Trophoblast cell (in vitro differentiated cells and primary cell): ENCODE measurements around the gene WDR37.

Source experiments
- DNase-seq, 2 donors: peaks; one replicate each; pipeline ENCODE4 v3.0.0-alpha.2; 2016
- H2AFZ ChIP-seq: 2 replicates; pipeline ENCODE4 v1.6.1; 2013; ENCODE audit warnings: low read length, moderate library complexity, mild to moderate bottlenecking; ENCODE audit not compliant: insufficient read depth, poor library complexity
- H2AK5ac ChIP-seq: 2 replicates; pipeline ENCODE4 v1.6.1; 2013; ENCODE audit warnings: mild to moderate bottlenecking, low read length
- H2BK120ac ChIP-seq: 2 replicates; pipeline ENCODE4 v1.6.1; 2013; ENCODE audit warnings: low read length, mild to moderate bottlenecking, moderate library complexity; ENCODE audit not compliant: insufficient read depth, poor library complexity
- H2BK12ac ChIP-seq: 2 replicates; pipeline ENCODE4 v1.6.1; 2013; ENCODE audit warnings: mild to moderate bottlenecking, low read length, moderate library complexity
- H2BK5ac ChIP-seq: 2 replicates; pipeline ENCODE4 v1.6.1; 2013; ENCODE audit warnings: low read length, low read depth, moderate library complexity, mild to moderate bottlenecking; ENCODE audit not compliant: poor library complexity
- H3K14ac ChIP-seq: 2 replicates; pipeline ENCODE4 v1.6.1; 2013; ENCODE audit warnings: mild to moderate bottlenecking, low read length
- H3K18ac ChIP-seq: 2 replicates; pipeline ENCODE4 v1.6.1; 2013; ENCODE audit warnings: mild to moderate bottlenecking, low read length
- H3K23ac ChIP-seq: 2 replicates; pipeline ENCODE4 v1.6.1; 2013; ENCODE audit warnings: low read length
- H3K27ac ChIP-seq: 2 replicates; pipeline ENCODE4 v1.5.1; 2013; ENCODE audit warnings: low read depth, mild to moderate bottlenecking, inconsistent platforms, low read length, moderate library complexity
- H3K27me3 ChIP-seq: 2 replicates; pipeline ENCODE4 v1.6.1; 2013; ENCODE audit warnings: inconsistent platforms, mild to moderate bottlenecking, low read length, moderate library complexity; ENCODE audit not compliant: insufficient read depth
- H3K36me3 ChIP-seq, 2 experiments: 1 replicate in 1 of 2; 2 replicates in 1 of 2; pipeline ENCODE4 v1.6.1; 2013; ENCODE audit warnings: low read length in 2 of 2, mild to moderate bottlenecking in 2 of 2, moderate library complexity in 1 of 2; ENCODE audit not compliant: insufficient read depth in 2 of 2, control insufficient read depth in 1 of 2
- H3K4ac ChIP-seq: 2 replicates; pipeline ENCODE4 v1.6.1; 2013; ENCODE audit warnings: low read depth, mild to moderate bottlenecking, low read length, moderate library complexity
- H3K4me1 ChIP-seq, 2 experiments: 1 replicate in 1 of 2; 2 replicates in 1 of 2; pipeline ENCODE4 v1.6.1; 2013; ENCODE audit warnings: low read length in 2 of 2, mild to moderate bottlenecking in 2 of 2, moderate library complexity in 1 of 2; ENCODE audit not compliant: insufficient read depth in 2 of 2, control insufficient read depth in 1 of 2
- H3K4me2 ChIP-seq: 2 replicates; pipeline ENCODE4 v1.6.1; 2013; ENCODE audit warnings: inconsistent platforms, mild to moderate bottlenecking, low read length, moderate library complexity
- H3K4me3 ChIP-seq: 2 replicates; pipeline ENCODE4 v1.5.1; 2013; ENCODE audit warnings: mild to moderate bottlenecking, low read depth, low read length, inconsistent platforms
- H3K79me1 ChIP-seq: one replicate; pipeline ENCODE4 v1.6.1; 2013; ENCODE audit warnings: low read length
- H3K79me2 ChIP-seq: 2 replicates; pipeline ENCODE4 v1.6.1; 2013; ENCODE audit warnings: low read length, mild to moderate bottlenecking; ENCODE audit not compliant: control insufficient read depth, insufficient read depth, poor library complexity
- H3K9ac ChIP-seq: 2 replicates; pipeline ENCODE4 v1.6.1; 2013; ENCODE audit warnings: mild to moderate bottlenecking, low read length
- H3K9me3 ChIP-seq: 2 replicates; pipeline ENCODE4 v1.6.1; 2013; ENCODE audit warnings: low read depth, mild to moderate bottlenecking, control low read depth, inconsistent platforms, low read length; ENCODE audit not compliant: insufficient read depth
- H4K12ac ChIP-seq: 2 replicates; pipeline ENCODE4 v1.6.1; 2013; ENCODE audit warnings: low read depth, mild to moderate bottlenecking, low read length, moderate library complexity
- H4K8ac ChIP-seq: 2 replicates; pipeline ENCODE4 v1.6.1; 2013; ENCODE audit warnings: low read depth, mild to moderate bottlenecking, low read length, moderate library complexity
- H4K91ac ChIP-seq: one replicate; pipeline ENCODE4 v1.6.1; 2013; ENCODE audit warnings: low read depth, mild to moderate bottlenecking, low read length, moderate library complexity
- WGBS: extraction: QIAGEN DNeasy Blood & Tissue Kit; methylation state at CpG from one replicate; pipeline ENCODE4 v1.1.7; 2013; ENCODE audit warnings: missing lambda C conversion rate; ENCODE audit not compliant: insufficient read length, insufficient coverage; ENCODE audit errors: extremely low coverage; 5-methylcytosine and 5-hydroxymethylcytosine counted together

The WDR37 gene

DNA sequence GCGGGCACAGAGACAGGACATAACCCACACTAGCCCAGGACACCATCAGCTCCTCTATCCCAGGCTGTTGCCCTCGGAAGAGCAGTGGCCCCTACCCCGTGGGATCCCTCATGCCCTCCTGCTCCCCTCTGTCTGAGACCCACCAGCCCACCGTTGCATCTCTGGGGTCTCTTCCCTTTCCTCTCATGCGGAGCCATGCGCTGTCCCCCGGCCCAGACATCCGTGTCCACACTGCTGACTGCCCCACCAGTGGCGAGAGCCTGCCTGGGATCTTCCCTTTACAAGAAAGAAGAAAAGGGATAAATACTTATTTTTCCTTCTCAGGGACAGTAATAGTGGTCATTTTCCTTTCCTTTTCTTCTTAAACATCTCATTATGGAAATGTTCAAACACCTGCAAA is 115.4 kb downstream of the WDR37 start:
- DNase-seq = no peak
- no peak overlapping the region for H2BK5ac ChIP-seq
- H2AK5ac ChIP-seq = no peak overlapping the region
- no peak overlapping the region for H2BK120ac ChIP-seq
- H2AFZ ChIP-seq = no peak overlapping the region
- no peaks in the 10 kb centered on the region for H3K9me3 ChIP-seq
- H3K4me3 ChIP-seq = no peak overlapping the region
- H3K18ac ChIP-seq = no peak overlapping the region
- no peaks in the 10 kb centered on the region for H3K79me1 ChIP-seq
- WGBS = no CpG with 5 or more reads among the region's 9 CpGs
- no peaks in the 10 kb centered on the region for H3K4me1 ChIP-seq
- no peak overlapping the region for H4K8ac ChIP-seq
- H3K79me2 ChIP-seq = no peaks in the 10 kb centered on the region
- no peak overlapping the region for H3K23ac ChIP-seq
- H3K9ac ChIP-seq = no peak overlapping the region
- no peak overlapping the region for H3K4ac ChIP-seq
- H3K4me2 ChIP-seq = no peak overlapping the region
- no peak overlapping the region for H2BK12ac ChIP-seq
- no peaks in the 10 kb centered on the region for H3K36me3 ChIP-seq
- H4K12ac ChIP-seq = no peak overlapping the region
- no peak overlapping the region for H4K91ac ChIP-seq
- H3K27ac ChIP-seq = no peak overlapping the region
- no peaks in the 10 kb centered on the region for H3K27me3 ChIP-seq
- no peak overlapping the region for H3K14ac ChIP-seq

DNA sequence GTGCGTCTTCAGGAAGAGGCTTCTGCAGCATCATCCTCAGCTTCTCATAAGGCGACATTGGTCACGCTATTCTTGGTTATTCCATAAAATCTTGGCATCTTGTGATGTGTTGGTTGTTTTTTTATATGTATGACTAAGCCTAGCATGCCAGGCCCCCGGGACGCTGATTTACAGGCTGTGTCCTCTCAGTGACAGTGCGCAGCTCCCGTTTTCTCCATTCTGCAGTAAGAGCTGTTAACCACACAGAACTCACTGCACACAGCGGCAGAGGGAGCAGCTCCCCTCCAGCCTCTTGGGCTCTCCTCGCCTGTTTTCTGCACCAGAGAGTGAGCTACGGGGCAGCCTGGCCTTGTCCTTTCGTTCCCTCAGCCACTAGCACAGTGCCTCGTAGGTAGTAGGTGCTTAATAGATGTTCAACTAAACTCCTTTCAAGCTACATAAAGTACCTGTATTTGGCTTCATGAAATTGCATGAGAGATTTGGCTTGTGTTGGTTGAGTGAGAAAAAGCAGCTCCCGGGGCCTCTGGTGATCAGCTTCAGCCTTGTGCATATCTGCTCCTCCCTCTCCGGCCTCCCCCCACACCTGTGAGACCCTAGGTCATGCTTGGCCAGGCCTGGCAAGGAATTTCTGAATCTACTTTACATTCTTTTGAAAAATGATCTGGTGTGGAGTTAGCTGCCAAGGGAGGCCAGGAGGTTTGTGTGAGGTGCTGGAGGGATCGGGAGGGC is 116.2 kb downstream of the WDR37 start:
- Histone ChIP-seq H3K4ac (no peak overlapping the region), H3K36me3 (no peaks in the 10 kb centered on the region), H3K14ac (no peak overlapping the region), H4K91ac (no peak overlapping the region), H4K8ac (no peak overlapping the region), H3K79me1 (no peaks in the 10 kb centered on the region), H2BK120ac (no peak overlapping the region), H3K9ac (no peak overlapping the region), H2BK5ac (no peak overlapping the region), H3K18ac (no peak overlapping the region), H3K27me3 (no peaks in the 10 kb centered on the region), H3K4me3 (no peak overlapping the region), H2AFZ (no peak overlapping the region), H2AK5ac (no peak overlapping the region), H3K23ac (no peak overlapping the region), H3K9me3 (no peaks in the 10 kb centered on the region), H3K4me1 (no peaks in the 10 kb centered on the region), H2BK12ac (no peak overlapping the region), H3K4me2 (no peak overlapping the region), H3K79me2 (no peaks in the 10 kb centered on the region), H3K27ac (no peak overlapping the region), H4K12ac (no peak overlapping the region)
- WGBS = no CpG with 5 or more reads among the region's 15 CpGs
- no peak for DNase-seq

DNA sequence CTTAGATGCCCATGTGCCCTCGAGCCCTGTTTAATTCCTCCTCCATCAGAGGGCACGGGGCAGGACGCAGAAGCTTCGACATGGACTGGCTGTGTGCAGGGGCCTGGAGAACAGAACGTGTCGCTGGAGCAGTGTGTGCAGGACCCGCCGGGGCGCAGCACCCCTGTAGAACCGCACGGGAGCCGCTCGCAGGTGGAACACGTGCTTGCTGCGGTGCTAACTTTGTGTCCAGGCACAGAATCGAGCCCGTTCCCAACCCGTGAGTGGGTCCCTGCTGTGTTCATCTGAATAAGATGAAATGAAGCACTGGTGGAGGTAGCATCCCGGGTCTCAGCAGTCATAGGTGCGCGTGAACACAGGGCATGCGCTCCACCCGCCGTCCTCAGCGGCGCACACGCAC is 116.9 kb downstream of the WDR37 start:
- H3K27ac ChIP-seq = no peak overlapping the region

DNA sequence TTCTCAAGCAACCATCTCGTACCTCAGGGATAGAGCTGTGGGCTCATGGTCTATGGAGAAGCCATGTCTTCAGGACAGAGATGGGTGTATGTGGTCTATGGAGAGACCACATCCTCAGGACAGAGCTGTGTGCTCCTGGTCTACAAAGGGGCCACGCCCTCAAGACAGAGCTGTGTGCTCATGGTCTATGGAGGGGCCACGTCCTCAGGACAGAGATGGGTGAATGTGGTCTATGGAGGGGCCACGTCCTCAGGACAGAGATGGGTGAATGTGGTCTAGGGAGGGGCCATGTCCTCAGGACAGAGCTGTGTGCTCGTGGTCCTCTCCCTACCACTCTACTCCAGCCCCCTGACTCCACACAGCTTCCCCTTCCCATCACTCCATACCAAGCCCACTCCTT is 117.8 kb downstream of the WDR37 start:
- no peak overlapping the region for H3K4ac ChIP-seq
- no peak overlapping the region for H2BK12ac ChIP-seq
- no peaks in the 10 kb centered on the region for H3K79me1 ChIP-seq
- no peak overlapping the region for H3K4me2 ChIP-seq
- H4K91ac ChIP-seq = no peak overlapping the region
- H2BK120ac ChIP-seq = no peak overlapping the region
- H3K23ac ChIP-seq = no peak overlapping the region
- no peak overlapping the region for H4K12ac ChIP-seq
- DNase-seq = no peak
- H3K18ac ChIP-seq = no peak overlapping the region
- no peaks in the 10 kb centered on the region for H3K36me3 ChIP-seq
- no CpG with 5 or more reads among the region's 5 CpGs for WGBS
- H3K9ac ChIP-seq = no peak overlapping the region
- no peak overlapping the region for H2BK5ac ChIP-seq
- no peaks in the 10 kb centered on the region for H3K79me2 ChIP-seq
- no peak overlapping the region for H3K14ac ChIP-seq
- H2AFZ ChIP-seq = no peak overlapping the region
- no peaks in the 10 kb centered on the region for H3K4me1 ChIP-seq
- H2AK5ac ChIP-seq = no peak overlapping the region
- H3K27me3 ChIP-seq = no peaks in the 10 kb centered on the region
- no peak overlapping the region for H3K27ac ChIP-seq
- no peak overlapping the region for H3K4me3 ChIP-seq
- no peak overlapping the region for H4K8ac ChIP-seq
- H3K9me3 ChIP-seq = no peaks in the 10 kb centered on the region

More for the DNA sequence above, 116.9 kb downstream of the WDR37 start:
- no peak for DNase-seq
- no peaks in the 10 kb centered on the region for H3K79me2 ChIP-seq
- H3K27me3 ChIP-seq = no peaks in the 10 kb centered on the region
- no peak overlapping the region for H4K91ac ChIP-seq
- no peak overlapping the region for H3K4me3 ChIP-seq
- no peak overlapping the region for H2BK120ac ChIP-seq
- no peak overlapping the region for H2BK5ac ChIP-seq
- H2AK5ac ChIP-seq = no peak overlapping the region
- H3K23ac ChIP-seq = no peak overlapping the region
- no peak overlapping the region for H3K14ac ChIP-seq
- H3K9ac ChIP-seq = no peak overlapping the region
- H2AFZ ChIP-seq = no peak overlapping the region
- WGBS = no CpG with 5 or more reads among the region's 27 CpGs
- no peak overlapping the region for H3K18ac ChIP-seq
- H4K8ac ChIP-seq = no peak overlapping the region
- no peaks in the 10 kb centered on the region for H3K79me1 ChIP-seq
- no peak overlapping the region for H2BK12ac ChIP-seq
- no peak overlapping the region for H3K4ac ChIP-seq
- H3K4me1 ChIP-seq = no peaks in the 10 kb centered on the region
- no peaks in the 10 kb centered on the region for H3K9me3 ChIP-seq
- no peak overlapping the region for H4K12ac ChIP-seq
- no peaks in the 10 kb centered on the region for H3K36me3 ChIP-seq
- no peak overlapping the region for H3K4me2 ChIP-seq
